ENCODE results near the gene ASCC2.

DNA sequence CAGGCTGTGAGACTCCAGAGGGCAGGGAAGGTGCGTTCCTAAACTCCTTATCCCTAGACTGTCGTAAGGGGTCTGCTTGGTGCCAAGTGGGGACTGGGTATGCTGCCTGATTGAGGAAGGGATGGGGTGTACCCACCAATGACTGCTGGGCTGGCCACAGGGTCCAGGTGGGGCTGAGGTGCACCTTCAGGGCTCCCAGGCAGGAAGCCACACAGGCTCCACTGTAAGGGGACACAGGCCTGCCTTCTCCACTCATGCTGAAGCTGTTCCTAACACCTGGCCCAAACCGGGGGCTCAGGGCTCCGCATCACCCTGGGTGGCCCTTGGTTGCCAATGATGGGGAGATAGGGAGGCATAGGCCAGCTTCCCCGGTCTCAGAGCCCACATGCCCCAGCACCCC lies 97.9 kb downstream of the ASCC2 start:
- TF ChIP-seq, protein P1, sequence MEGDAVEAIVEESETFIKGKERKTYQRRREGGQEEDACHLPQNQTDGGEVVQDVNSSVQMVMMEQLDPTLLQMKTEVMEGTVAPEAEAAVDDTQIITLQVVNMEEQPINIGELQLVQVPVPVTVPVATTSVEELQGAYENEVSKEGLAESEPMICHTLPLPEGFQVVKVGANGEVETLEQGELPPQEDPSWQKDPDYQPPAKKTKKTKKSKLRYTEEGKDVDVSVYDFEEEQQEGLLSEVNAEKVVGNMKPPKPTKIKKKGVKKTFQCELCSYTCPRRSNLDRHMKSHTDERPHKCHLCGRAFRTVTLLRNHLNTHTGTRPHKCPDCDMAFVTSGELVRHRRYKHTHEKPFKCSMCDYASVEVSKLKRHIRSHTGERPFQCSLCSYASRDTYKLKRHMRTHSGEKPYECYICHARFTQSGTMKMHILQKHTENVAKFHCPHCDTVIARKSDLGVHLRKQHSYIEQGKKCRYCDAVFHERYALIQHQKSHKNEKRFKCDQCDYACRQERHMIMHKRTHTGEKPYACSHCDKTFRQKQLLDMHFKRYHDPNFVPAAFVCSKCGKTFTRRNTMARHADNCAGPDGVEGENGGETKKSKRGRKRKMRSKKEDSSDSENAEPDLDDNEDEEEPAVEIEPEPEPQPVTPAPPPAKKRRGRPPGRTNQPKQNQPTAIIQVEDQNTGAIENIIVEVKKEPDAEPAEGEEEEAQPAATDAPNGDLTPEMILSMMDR (IDR thresholded peaks at IDR 0.05): no peak
- no peak for TF ChIP-seq POLR2AphosphoS5 (IDR thresholded peaks at IDR 0.05)
- TF ChIP-seq POLR2A (IDR thresholded peaks at IDR 0.05; ENCODE audit: low read depth): no peak
- TF ChIP-seq EP300 (IDR thresholded peaks at IDR 0.05): no peak

Measured in esophagus muscularis mucosa (tissue), 4 donors.